HG02885 (cell line): ENCODE results near the gene DBF4.
"Not testable (repeated sequence)": the region's sequence is repeated elsewhere in the genome, so short reads cannot be mapped to it uniquely, and the experiment has no call there.

Experiments
- ATAC-seq: cut with Tn5 transposase; IDR thresholded peaks from one replicate; pipeline ENCODE4 v1.9.1; 2021; ENCODE audit warnings: mild to moderate bottlenecking; ENCODE audit not compliant: unreplicated experiment, poor library complexity

DBF4 gene

DNA sequence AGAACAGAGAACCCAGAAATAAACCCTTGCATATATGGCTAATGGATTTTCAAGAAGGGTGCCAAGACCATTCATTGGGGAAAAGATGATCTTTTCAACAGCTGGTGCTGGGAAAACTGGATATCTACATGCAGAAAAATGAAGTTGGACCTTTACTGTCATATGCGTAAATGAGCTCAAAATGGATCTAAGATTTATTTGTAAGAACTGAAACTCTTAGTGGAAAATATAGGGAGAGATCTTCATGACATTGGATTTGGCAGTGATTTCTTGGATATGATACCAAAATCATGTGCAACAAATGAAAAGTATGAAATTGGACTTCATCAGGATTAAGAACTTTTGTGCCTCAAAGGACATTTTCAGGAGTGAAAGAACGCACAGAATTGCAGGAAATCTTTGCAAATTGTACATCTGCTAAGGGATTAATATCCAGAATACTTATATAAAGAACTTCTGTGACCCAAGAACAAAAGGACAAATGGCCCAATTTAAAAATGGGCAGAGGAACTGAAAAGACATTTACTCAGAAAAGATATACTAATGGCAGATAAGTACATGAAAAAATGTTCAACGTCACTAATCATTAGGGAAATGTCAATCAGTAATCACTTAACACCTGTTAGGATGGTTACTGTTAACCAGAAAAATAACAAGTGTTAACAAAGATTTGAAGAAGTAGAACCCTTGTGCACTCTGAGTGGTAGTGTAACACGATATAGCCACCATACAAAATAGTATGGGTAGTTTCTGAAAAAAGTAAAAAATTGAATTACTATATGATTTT is 6.1 kb downstream of the DBF4 start:
- ATAC-seq, result no peak

DNA sequence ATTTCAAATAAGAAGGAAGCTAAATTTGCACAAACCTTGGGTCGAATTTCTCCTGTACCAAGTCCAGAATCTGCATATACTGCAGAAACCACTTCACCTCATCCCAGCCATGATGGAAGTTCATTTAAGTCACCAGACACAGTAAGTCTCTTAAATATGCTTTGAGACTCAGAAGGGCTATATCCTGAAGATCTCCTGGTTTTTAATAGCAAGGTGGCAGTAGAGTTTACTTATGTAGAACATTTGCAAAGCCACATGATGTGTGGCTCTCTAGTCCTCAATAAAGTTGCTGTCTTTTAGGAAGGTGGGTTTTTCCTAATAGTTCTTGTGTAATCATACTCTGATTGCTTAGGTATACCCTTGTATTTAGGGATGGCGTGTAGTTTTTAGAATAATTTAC is 8.7 kb downstream of the DBF4 start:
- no peak for ATAC-seq

DNA sequence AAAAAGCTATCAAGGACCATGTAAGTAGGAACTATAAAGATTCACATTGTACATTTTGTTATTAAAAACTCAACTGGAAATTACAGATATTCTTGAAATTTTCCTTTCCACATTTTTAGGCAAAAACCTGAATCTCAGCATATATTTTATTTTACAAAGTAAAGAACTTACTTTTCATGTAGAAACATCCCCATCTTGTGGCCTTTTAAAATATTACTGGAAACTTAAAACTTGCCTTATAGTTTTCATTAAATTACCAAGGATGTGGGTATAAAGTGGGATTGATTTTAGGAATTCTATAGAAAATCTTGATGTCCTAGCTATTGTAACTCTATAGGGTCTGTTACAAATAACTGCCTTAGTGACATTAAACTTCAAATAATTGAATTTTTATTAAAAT is 10.6 kb downstream of the DBF4 start:
- ATAC-seq, result no peak

DNA sequence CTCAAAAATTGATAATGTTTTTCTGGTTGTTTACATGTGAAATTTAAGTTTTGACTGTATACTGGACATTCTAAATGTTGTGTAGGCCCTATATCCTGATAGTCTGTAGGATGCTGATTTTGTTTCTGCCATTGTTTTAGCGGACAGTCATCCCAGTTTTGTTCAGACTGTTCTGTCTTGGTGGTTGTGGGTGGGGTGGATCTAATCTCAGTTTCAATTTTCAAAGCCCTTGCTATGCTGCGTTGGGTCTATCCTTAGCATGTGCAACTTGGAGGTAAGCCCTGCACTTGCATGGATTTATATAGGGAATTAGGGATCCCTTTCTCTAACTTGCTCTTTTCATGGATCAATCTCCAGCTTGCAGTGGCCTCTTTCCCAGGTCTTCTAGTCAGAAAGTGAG is 19.1 kb downstream of the DBF4 start:
- no peak for ATAC-seq

DNA sequence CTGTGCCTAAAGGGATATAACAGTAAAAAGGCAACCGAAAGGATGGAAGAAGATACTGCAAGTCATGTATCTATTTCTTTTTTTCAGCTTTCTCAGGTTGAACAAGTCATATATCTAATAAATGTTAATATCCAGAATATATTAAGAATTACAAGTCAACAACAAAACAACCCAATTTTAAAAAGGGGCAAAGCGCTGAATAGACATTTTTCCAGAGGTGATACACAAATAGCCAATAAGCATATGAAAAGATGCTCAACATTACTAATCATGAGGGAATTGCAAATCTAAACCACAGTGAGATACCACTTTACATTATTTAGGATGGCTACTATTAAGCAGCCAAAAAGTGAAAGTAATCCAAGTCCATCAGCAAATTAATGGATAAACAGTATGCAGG is 23.0 kb downstream of the DBF4 start:
- no peak for ATAC-seq

DNA sequence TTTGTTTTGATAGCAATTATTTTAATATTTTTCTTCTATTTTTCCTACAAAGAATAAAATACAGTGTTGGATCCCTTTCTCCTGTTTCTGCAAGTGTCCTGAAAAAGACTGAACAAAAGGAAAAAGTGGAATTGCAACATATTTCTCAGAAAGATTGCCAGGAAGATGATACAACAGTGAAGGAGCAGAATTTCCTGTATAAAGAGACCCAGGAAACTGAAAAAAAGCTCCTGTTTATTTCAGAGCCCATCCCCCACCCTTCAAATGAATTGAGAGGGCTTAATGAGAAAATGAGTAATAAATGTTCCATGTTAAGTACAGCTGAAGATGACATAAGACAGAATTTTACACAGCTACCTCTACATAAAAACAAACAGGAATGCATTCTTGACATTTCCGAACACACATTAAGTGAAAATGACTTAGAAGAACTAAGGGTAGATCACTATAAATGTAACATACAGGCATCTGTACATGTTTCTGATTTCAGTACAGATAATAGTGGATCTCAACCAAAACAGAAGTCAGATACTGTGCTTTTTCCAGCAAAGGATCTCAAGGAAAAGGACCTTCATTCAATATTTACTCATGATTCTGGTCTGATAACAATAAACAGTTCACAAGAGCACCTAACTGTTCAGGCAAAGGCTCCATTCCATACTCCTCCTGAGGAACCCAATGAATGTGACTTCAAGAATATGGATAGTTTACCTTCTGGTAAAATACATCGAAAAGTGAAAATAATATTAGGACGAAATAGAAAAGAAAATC is 31.0 kb downstream of the DBF4 start:
- ATAC-seq, result not testable (repeated sequence)

DNA sequence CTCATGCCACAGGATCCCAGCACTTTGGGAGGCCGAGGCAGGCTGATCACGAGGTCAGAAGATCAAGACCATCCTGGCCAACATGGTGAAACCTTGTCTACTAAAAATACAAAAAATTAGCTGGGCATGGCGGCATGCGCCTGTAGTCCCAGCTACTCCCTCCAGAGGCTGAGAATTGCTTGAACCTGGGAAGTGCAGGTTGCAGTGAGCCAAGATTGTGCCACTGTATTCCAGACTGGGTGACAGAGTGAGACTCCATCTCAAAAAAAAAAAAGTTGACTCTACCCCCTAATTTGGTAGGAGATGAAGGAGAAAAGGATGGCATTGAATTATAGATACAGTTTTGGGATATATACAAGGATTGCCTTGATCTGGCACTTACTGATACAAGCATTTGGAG is 32.5 kb downstream of the DBF4 start:
- ATAC-seq, result not testable (repeated sequence)

DNA sequence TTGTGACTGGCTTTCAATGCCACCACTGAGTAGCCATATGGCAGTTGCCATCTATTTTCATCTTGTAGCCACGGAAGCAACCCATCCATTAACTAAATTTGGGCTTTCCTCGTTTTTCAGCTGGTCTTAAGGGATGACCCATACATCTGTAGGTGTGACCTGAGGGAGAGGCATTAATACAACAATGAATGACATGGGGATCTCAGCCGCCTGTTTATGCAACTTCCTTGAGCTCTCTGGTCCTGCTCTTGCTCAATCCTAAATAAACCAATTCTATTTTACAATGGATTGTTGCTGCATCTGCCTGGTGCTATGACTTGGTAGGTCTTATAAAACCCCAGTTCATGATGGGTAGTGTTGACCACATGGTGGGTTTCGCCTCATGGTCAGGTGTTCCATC is 35.8 kb downstream of the DBF4 start:
- no peak for ATAC-seq

DNA sequence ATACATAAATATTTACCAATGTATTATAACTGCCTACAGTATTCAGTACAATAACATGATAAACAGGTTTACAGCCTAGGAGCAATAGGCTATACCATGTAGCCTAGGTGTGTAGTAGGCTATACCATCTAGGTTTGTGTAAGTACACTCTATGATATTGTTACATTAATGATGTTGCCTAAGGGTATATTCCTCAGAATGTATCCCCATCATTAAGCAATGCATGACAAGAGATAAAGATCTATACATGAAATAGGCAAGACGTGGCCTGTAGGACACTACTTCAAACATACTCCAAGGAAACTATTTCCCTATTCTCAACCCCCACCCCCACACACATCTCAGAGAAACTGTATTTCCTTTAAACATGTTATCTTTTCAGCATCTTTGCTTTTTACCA is 42.4 kb downstream of the DBF4 start:
- no peak for ATAC-seq

DNA sequence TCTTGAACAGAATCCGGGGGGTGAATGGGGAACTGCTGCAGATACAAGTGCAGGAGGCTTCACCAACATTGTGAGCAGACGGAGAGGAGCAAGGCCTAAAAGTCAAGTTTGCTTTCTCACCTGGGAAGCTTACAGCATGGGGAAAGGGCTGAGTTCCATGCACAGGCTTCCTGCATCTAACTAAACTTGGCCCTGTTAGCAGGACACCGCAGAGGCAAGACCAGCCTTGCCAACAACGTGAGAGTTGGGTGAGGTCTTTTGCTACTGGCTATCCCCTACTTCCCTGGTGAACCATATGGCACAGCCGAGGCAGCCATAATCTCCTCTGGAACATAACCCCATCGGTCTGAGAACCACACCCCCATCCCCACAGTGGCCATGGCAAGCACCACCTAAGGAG is 43.6 kb downstream of the DBF4 start:
- ATAC-seq, result no peak

DNA sequence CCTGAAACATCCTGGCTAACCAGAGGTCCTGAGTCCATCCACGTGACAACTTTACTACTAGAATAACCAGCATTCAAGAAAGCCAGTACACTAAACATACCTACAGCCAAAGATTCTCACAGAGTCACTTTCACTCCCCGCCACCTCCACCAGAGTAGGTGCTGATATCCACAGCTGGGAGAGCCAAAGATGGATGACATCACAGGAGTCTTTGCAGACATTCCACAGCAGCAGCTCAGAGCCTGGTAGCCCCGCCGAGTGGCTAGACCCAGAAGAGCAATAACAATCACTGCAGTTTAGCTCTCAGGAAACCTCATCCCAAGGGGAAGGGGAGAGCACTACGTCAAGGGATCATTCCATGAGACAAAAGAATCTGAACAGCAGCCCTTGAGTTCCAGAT is 44.3 kb downstream of the DBF4 start:
- no peak for ATAC-seq

DNA sequence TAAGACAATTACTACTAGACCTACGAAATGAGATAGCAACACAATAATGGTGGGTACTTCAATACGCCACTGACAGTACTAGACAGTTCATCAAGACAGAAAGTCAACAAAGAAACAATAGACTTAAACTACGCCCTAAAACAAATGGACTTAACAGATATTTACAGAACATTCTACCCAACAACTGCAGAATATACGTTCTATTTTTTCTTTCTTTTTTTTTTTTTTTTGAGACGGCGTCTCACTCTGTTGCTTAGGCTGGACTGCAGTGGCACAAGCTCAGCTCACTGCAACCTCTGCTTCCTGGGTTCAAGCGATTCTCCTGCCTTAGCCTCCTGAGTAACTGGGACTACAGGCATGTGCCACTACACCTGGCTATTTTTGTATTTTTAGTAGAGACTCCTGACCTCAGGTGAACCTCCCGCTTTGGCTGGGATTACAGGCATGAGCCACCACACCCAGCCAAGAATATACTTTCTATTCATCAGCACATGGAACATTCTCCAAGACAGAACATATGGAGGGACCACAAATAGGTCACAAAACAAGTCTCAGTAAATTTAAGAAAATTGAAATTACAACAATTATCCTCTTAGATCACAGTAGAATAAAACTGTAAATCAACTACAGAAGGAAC is 46.6 kb downstream of the DBF4 start:
- not testable (repeated sequence) for ATAC-seq

DNA sequence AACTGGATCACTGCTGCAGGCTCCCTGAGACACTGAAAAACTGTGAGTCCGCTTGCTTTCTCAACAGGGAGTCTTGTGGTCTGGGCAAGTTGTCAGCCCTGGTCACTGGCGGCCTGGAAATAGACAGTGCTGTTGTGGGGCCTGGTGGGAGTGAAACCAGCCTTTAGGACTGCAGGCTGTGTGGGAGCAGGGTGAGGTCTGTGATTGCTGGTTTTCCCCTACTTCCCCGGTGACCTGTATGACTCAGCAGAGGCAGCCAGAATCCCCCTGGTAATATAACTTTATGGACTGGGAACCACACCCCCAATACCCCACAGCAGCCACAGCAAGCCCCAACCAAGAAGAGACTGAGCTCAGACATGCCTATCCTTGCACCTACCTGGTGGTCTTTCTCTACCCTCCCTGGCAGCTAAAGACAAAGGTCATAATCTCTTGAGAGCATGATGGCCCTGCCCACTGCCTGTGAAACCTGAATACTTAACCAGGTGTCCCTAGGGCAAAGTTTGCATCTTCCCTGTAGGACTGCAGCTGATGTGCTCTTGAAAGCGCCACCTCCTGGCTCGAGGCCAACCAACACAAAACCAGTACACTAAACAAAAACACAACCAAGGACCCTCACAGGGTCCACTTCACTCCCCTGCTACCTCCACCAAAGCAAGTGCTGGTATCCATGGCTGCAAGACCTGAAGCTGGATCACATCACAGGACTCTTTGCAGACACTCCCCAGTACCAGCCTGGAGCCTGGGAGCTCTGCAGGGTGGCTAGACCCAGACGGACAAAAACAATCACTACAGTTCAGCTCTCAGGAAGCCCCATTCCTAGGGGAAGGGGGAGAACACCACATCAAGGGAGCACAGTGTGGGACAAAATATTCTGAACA is 50.5 kb downstream of the DBF4 start:
- ATAC-seq, result peak; percentile 99

DNA sequence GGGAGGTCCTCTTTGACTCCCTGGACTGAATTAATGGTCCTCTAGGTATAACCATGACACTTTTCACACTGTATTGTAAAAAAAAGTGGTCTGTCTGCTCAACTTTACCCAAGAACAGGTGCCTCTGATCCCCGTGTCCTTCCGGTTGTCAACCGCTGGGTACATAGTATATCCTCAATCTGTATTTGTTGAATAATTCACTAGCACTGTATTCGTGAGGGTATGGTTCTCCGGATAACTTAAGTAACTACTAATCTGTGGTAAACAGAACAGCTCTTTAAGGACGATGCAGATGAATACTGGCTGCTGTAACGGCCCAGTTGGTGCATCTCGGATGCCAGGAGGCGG is 57.3 kb downstream of the DBF4 start:
- ATAC-seq, result peak; percentile 17

DNA sequence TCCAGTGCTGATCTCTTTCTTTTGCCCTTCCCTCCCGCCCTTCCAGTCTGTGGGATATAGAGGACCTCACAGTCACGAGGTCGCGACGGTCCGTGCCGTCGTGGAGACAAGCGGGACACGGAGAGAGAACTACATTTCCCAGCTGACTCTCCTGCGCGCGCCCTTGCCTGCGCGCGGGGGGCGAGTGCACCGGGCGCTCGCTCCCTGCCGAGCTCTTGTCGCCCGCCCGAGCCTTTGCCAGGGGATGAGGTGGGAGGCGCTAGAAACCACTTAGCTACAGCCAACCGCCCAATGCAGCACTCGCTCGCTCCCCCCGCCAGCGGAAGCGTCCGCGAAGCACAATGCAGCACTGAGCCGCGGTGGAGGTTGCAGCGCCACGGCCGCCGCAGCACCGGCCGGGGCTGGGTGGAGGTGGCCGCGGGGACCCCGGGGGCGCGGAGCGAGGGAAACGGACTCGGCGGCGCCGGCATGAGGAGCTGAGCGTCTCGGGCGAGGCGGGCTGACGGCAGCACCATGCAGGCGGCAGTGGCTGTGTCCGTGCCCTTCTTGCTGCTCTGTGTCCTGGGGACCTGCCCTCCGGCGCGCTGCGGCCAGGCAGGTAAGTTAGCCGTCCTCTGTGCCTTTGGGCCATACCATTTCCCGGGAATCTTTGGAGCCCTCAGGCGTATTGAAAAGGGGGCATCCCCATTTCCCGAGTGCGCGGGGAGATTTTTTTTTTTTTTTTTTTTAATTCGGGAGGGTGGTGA is 57.8 kb downstream of the DBF4 start, which contains the start of gene ADAM22:
Gene ADAM22, plus strand, starts transcription at position 299 of the 746 bp plus-strand sequence. Its CDS starts 215 bp downstream, at position 514.
- ATAC-seq, result peak; percentile 96

DNA sequence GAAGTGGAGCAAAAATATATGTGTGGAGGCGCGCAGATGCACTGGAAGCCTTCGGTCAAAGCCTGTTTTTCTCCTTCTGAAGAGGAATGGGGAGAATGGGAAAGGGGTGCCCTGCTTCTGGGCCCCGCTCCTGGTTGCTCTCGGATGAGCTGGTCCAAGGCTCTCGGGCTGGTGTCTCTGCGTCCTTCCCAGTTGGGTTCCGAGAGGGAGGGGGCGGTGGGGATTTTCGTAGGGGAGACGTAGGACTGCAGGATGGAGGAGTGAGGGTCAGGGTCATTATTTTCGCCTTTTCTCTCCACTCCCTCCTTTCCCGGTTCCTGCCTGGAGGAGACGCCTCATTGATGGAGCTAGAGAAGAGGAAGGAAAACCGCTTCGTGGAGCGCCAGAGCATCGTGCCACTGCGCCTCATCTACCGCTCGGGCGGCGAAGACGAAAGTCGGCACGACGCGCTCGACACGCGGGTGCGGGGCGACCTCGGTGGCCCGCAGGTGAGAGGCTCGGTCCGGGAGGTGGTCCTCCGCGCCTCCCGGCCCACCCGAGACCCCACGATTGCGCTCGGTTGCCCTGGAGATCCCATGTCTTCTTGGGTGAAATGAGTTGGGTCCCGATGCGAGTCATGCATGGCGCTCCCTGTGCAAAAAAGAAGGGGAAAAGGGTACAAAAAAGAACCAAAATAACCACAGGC is 58.5 kb downstream of the DBF4 start:
- peak; percentile 6 for ATAC-seq

DNA sequence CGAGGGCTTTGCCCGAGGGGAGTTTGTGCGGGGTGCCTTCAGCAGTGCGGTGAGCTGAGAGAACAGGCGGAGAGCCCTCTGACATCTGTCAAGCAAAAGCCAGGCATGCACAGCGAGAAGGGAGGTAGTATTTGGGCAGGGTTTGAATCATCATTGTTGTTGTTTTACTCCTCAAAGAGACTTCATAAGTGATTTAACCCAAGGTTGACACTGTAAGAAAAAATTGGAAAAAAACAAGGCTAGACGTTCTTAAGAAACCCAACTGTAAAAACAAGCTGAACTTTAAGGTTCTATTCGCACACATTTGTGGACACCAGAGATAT is 59.1 kb downstream of the DBF4 start:
- no peak for ATAC-seq

DNA sequence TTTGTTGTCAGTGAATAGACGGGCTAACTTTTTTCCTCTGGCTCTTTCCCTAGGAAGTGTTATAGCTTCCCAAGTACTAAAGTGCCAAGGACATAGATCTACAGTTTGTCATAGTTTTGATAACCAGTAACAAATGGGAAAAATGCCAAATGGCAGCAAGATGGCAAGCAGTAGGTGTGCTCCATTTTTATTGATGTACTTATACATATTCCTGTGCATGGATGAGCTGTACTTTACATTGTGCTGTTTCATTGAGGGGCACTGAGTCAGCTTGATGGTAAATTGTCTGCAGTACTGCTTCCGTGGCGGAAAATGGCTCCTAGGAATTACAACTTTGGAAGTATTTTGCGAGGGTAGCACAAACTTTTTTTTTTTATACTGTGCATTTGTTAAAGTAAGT is 64.8 kb downstream of the DBF4 start:
- no peak for ATAC-seq

DNA sequence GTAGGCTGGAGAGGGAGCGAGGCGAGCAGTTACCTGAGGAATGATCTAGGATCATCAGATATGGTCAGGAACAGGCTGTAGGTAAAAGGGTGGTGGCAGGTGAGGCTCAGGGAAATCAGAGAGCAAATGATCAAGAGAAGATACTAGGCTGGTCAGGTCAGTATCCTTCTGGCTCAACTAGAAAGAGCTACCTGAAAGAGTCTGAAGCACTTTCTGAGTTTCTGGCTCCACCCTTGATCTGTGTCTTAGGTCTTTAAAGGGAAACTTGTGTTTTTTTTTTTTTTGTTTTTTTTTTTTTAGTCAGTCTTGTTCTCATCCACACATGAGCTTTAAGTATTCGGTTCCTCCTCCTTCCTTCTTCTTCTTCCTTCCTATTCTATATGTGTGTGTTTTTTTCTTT is 68.3 kb downstream of the DBF4 start:
- no peak for ATAC-seq
